OCI-LY1 (cell line): ENCODE results near the gene TOM1L2.
"Not testable (repeated sequence)": the region's sequence is repeated elsewhere in the genome, so short reads cannot be mapped to it uniquely, and the experiment has no call there.

ENCODE experiments used
- H2AFZ ChIP-seq: fragments of 200-600 bp; sonication (generic), shearing (Covaris generic); 2 replicates; pipeline ENCODE4 v1.6.0; 2014; ENCODE audit warnings: antibody characterized with exemption, mild to moderate bottlenecking, low read length
- H3F3A ChIP-seq: fragments of 200-600 bp; sonication (generic), shearing (Covaris generic); 2 replicates; pipeline ENCODE4 v1.6.0; 2014; ENCODE audit warnings: mild to moderate bottlenecking, antibody characterized with exemption, low read length, moderate library complexity; ENCODE audit not compliant: insufficient read depth
- H3K27ac ChIP-seq: fragments of 200-600 bp; sonication (generic); 2 replicates; pipeline ENCODE4 v1.5.1; 2014; ENCODE audit warnings: low read length, mixed run types, mild to moderate bottlenecking, low read depth; ENCODE audit not compliant: poor library complexity, severe bottlenecking
- H3K27me3 ChIP-seq: fragments of 200-600 bp; sonication (generic); 2 replicates; pipeline ENCODE4 v1.6.0; 2014; ENCODE audit warnings: antibody characterized with exemption, mild to moderate bottlenecking, low read length, moderate library complexity; ENCODE audit not compliant: insufficient read depth
- H3K36me3 ChIP-seq: fragments of 200-600 bp; sonication (generic); 2 replicates; pipeline ENCODE4 v1.6.1; 2014; ENCODE audit warnings: mild to moderate bottlenecking, antibody characterized with exemption, low read length, moderate library complexity, mixed read lengths; ENCODE audit not compliant: insufficient read depth
- H3K4me1 ChIP-seq: fragments of 200-600 bp; sonication (generic); 2 replicates; pipeline ENCODE4 v1.5.1; 2014; ENCODE audit warnings: mild to moderate bottlenecking, low read length, moderate library complexity; ENCODE audit not compliant: insufficient read depth, severe bottlenecking
- H3K4me2 ChIP-seq: fragments of 200-600 bp; sonication (generic), shearing (Covaris generic); 2 replicates; pipeline ENCODE4 v1.6.1; 2014; ENCODE audit warnings: low read length
- H3K4me3 ChIP-seq: fragments of 200-600 bp; sonication (generic); 2 replicates; pipeline ENCODE4 v1.5.1; 2014; ENCODE audit warnings: low read length, low read depth, mild to moderate bottlenecking, mixed read lengths; ENCODE audit not compliant: poor library complexity, severe bottlenecking
- H3K79me2 ChIP-seq: fragments of 200-600 bp; shearing (Covaris generic); 2 replicates; pipeline ENCODE4 v1.6.1; 2016; ENCODE audit warnings: mixed run types, low read length, mixed read lengths; ENCODE audit not compliant: insufficient read depth
- H3K9ac ChIP-seq: fragments of 200-600 bp; sonication (generic), shearing (Covaris generic); 2 replicates; pipeline ENCODE4 v1.6.1; 2014; ENCODE audit warnings: mild to moderate bottlenecking, low read length, mixed read lengths
- H3K9me2 ChIP-seq: fragments of 200-600 bp; sonication (generic), shearing (Covaris generic); 2 replicates; pipeline ENCODE4 v1.6.1; 2014; ENCODE audit warnings: low read depth, mild to moderate bottlenecking, low read length, mixed read lengths
- H3K9me3 ChIP-seq: fragments of 200-600 bp; shearing (Covaris generic); 2 replicates; pipeline ENCODE4 v1.6.1; 2014; ENCODE audit warnings: low read length, mixed read lengths
- H4K20me1 ChIP-seq: fragments of 200-600 bp; sonication (generic), shearing (Covaris generic); 2 replicates; pipeline ENCODE4 v1.6.0; 2016; ENCODE audit warnings: mild to moderate bottlenecking, low read length; ENCODE audit not compliant: insufficient read depth
- EZH2 ChIP-seq: fragments of 200-600 bp; sonication (generic), shearing (Covaris generic); IDR thresholded peaks from 2 replicates; pipeline ENCODE4 v1.8.0; 2017; ENCODE audit warnings: borderline replicate concordance, mixed run types, mild to moderate bottlenecking, antibody characterized with exemption, low read length, moderate library complexity, mixed read lengths
- TF ChIP-seq, protein P1 (sequence below): fragments of 200-600 bp; sonication (generic), shearing (Covaris generic); IDR thresholded peaks from 2 replicates; pipeline ENCODE4 v1.5.1; 2017; ENCODE audit warnings: mild to moderate bottlenecking, antibody characterized with exemption, low read length, moderate library complexity, mixed read lengths

Gene TOM1L2

DNA sequence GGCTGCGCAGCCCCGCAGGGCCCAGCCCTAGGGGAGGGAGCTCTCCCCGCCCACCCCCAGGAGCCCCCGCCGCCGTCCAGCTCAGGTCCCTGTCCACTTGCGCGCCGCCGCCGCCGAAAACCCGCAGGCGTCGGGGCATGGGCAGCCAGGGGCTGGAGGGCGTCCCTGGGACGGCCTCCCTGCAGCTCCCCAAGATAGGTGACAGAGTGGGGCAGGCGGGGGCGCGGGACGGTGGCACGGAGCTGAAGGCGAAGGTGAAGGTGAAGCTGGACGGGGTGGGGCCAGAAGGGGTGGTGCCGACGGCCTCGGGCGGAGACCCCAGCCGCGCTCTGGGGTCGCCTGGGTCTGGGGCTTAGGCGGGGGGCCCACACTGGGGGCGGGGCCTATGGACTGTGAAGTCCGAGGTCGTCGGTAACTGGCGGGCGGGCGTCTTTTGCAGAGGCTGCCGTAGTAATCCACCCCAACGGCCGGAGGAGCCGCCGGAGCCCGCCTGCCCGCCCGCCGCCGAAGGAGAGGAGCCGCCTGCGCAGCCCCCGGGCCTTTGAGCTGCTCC lies 162.6 kb downstream of the TOM1L2 start:
- no peak overlapping the region for H3K4me3 ChIP-seq
- no peaks in the 10 kb centered on the region for H4K20me1 ChIP-seq
- H3K36me3 ChIP-seq = peaks cover 39% of the 10 kb centered on the region

GRCh38 chr17:17808706-17809432 lies 163.3 kb downstream of the TOM1L2 start:
- peaks cover 4% of the 10 kb centered on the region for H3K4me1 ChIP-seq
- peaks cover 5% of the 10 kb centered on the region; the same call in 1 of the 2 replicates for H3K27me3 ChIP-seq
- H2AFZ ChIP-seq = no peak overlapping the region
- no peaks in the 10 kb centered on the region for H4K20me1 ChIP-seq
- TF ChIP-seq, protein P1, sequence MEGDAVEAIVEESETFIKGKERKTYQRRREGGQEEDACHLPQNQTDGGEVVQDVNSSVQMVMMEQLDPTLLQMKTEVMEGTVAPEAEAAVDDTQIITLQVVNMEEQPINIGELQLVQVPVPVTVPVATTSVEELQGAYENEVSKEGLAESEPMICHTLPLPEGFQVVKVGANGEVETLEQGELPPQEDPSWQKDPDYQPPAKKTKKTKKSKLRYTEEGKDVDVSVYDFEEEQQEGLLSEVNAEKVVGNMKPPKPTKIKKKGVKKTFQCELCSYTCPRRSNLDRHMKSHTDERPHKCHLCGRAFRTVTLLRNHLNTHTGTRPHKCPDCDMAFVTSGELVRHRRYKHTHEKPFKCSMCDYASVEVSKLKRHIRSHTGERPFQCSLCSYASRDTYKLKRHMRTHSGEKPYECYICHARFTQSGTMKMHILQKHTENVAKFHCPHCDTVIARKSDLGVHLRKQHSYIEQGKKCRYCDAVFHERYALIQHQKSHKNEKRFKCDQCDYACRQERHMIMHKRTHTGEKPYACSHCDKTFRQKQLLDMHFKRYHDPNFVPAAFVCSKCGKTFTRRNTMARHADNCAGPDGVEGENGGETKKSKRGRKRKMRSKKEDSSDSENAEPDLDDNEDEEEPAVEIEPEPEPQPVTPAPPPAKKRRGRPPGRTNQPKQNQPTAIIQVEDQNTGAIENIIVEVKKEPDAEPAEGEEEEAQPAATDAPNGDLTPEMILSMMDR = no peak
- no peak for TF ChIP-seq EZH2
- no peak overlapping the region for H3K9ac ChIP-seq
- no peaks in the 10 kb centered on the region for H3K9me3 ChIP-seq
- no peak overlapping the region for H3K4me2 ChIP-seq
- H3K79me2 ChIP-seq = no peaks in the 10 kb centered on the region
- H3K27ac ChIP-seq = no peak overlapping the region
- peaks cover 32% of the 10 kb centered on the region for H3K36me3 ChIP-seq
- H3F3A ChIP-seq = no peaks in the 10 kb centered on the region
- H3K9me2 ChIP-seq = no peaks in the 10 kb centered on the region
- H3K4me3 ChIP-seq = no peak overlapping the region

More for the DNA sequence above, 162.6 kb downstream of the TOM1L2 start:
- no peak for TF ChIP-seq EZH2
- TF ChIP-seq, protein P1 = no peak
- Histone ChIP-seq H3K9ac (no peak overlapping the region), H3K79me2 (no peaks in the 10 kb centered on the region), H2AFZ (no peak overlapping the region), H3K9me3 (no peaks in the 10 kb centered on the region), H3K27ac (no peak overlapping the region), H3F3A (no peaks in the 10 kb centered on the region), H3K4me1 (peaks cover 4% of the 10 kb centered on the region), H3K9me2 (no peaks in the 10 kb centered on the region), H3K4me2 (peak overlapping the region; percentile 39; the same call in 1 of the 2 replicates), H3K27me3 (peaks cover 5% of the 10 kb centered on the region; the same call in 1 of the 2 replicates)

DNA sequence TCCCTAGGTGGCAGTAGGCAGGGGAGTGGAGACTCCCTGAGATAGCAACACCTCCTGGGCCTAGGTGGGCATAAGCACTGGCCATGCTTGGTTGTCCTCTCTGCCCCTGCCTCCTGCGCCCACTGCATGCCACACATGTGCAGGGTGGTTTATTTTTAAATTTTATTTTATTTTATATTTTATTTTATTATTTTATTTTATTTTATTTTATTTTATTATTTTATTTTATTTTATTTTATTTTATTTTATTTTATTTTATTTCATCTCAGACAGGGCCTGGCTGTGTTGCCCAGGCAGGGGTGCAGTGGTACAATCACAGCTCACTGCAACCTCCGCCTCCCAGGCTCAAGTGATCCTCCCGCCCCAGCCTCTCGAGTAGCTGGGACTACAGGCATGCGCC lies 164.0 kb downstream of the TOM1L2 start:
- peaks cover 25% of the 10 kb centered on the region for H3K36me3 ChIP-seq
- not testable (repeated sequence) for H3K4me2 ChIP-seq, H3K79me2 ChIP-seq, H3K27ac ChIP-seq, H3K9me2 ChIP-seq, H3K27me3 ChIP-seq, H3K9ac ChIP-seq, H4K20me1 ChIP-seq, H3F3A ChIP-seq, H3K9me3 ChIP-seq, H3K4me1 ChIP-seq, H3K4me3 ChIP-seq, H2AFZ ChIP-seq

- H2AFZ ChIP-seq = no peak overlapping the region
- no peaks in the 10 kb centered on the region for H3K9me3 ChIP-seq
- H3K4me2 ChIP-seq = no peak overlapping the region
- H3K27me3 ChIP-seq = peaks cover 5% of the 10 kb centered on the region; the same call in 1 of the 2 replicates
- H3K9ac ChIP-seq = no peak overlapping the region
- no peaks in the 10 kb centered on the region for H3K9me2 ChIP-seq
- peaks cover 4% of the 10 kb centered on the region for H3K4me1 ChIP-seq
- no peaks in the 10 kb centered on the region for H3F3A ChIP-seq
- H3K27ac ChIP-seq = no peak overlapping the region
- H3K36me3 ChIP-seq = peaks cover 17% of the 10 kb centered on the region
- no peaks in the 10 kb centered on the region for H4K20me1 ChIP-seq
- no peaks in the 10 kb centered on the region for H3K79me2 ChIP-seq
- TF ChIP-seq, protein P1 = no peak
- no peak for TF ChIP-seq EZH2
- H3K4me3 ChIP-seq = no peak overlapping the region
Measured at GRCh38 chr17:17807440-17807839, 164.8 kb downstream of the TOM1L2 start.
